Neutrophil (primary cell): Measurements from ENCODE around the gene UCKL1.
"Not testable (repeated sequence)": the region's sequence is repeated elsewhere in the genome, so short reads cannot be mapped to it uniquely, and the experiment has no call there.

Source experiments
- H3K27ac ChIP-seq: fragments of 200-600 bp; sonication (generic); 2 replicates; pipeline ENCODE4 v1.5.1; 2016; ENCODE audit warnings: mild to moderate bottlenecking, moderate library complexity
- H3K27me3 ChIP-seq: fragments of 200-600 bp; sonication (generic); 2 replicates; pipeline ENCODE4 v1.6.0; 2016; ENCODE audit warnings: mild to moderate bottlenecking
- H3K36me3 ChIP-seq: fragments of 200-600 bp; sonication (generic); 2 replicates; pipeline ENCODE4 v1.5.1; 2017
- H3K4me1 ChIP-seq, 2 experiments: fragments of 200-600 bp in 1 of 2; sonication (generic) in 1 of 2; 1 replicate in 1 of 2; 2 replicates in 1 of 2; pipeline versions ENCODE4 v1.5.1 to v1.6.1; 2013 to 2016; ENCODE audit warnings: low read depth in 1 of 2, low read length in 1 of 2, mild to moderate bottlenecking in 1 of 2, moderate library complexity in 1 of 2; ENCODE audit not compliant: control insufficient read depth in 1 of 2, insufficient read depth in 1 of 2
- H3K4me3 ChIP-seq, 2 experiments: fragments of 200-600 bp in 1 of 2; sonication (generic) in 1 of 2; 1 replicate in 1 of 2; 2 replicates in 1 of 2; pipeline ENCODE4 v1.5.1; 2013 to 2016; ENCODE audit warnings: low read depth in 1 of 2, low read length in 1 of 2, mild to moderate bottlenecking in 1 of 2, moderate library complexity in 1 of 2
- H3K9me3 ChIP-seq: fragments of 200-600 bp; sonication (generic); 2 replicates; pipeline ENCODE4 v1.5.1; 2016
- TF ChIP-seq, protein P1 (sequence below): fragments of 200-600 bp; sonication (generic); IDR thresholded peaks from 2 replicates; pipeline ENCODE4 v1.5.1; 2016; ENCODE audit warnings: antibody characterized with exemption

The UCKL1 gene

GRCh38 chr20:63917811-63918210, 38.4 kb downstream of the UCKL1 start:
- no peaks in the 10 kb centered on the region for H3K27me3 ChIP-seq
- H3K36me3 ChIP-seq: peaks cover 66% of the 10 kb centered on the region
- peaks cover 14% of the 10 kb centered on the region in 2 experiments for H3K4me1 ChIP-seq
- no peak overlapping the region for H3K4me3 ChIP-seq
- peak overlapping the region; percentile 67 for H3K27ac ChIP-seq
- TF ChIP-seq, protein P1, sequence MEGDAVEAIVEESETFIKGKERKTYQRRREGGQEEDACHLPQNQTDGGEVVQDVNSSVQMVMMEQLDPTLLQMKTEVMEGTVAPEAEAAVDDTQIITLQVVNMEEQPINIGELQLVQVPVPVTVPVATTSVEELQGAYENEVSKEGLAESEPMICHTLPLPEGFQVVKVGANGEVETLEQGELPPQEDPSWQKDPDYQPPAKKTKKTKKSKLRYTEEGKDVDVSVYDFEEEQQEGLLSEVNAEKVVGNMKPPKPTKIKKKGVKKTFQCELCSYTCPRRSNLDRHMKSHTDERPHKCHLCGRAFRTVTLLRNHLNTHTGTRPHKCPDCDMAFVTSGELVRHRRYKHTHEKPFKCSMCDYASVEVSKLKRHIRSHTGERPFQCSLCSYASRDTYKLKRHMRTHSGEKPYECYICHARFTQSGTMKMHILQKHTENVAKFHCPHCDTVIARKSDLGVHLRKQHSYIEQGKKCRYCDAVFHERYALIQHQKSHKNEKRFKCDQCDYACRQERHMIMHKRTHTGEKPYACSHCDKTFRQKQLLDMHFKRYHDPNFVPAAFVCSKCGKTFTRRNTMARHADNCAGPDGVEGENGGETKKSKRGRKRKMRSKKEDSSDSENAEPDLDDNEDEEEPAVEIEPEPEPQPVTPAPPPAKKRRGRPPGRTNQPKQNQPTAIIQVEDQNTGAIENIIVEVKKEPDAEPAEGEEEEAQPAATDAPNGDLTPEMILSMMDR: no peak
- H3K9me3 ChIP-seq: no peaks in the 10 kb centered on the region

- H3K27me3 ChIP-seq, H3K4me3 ChIP-seq, H3K9me3 ChIP-seq: not testable (repeated sequence)
- H3K4me1 ChIP-seq: peaks cover 27 to 28% of the 10 kb centered on the region in 2 experiments
- peak overlapping the region; percentile 67 for H3K27ac ChIP-seq
- H3K36me3 ChIP-seq: peaks cover 53% of the 10 kb centered on the region
Measured at GRCh38 chr20:63916371-63916939, 39.8 kb downstream of the UCKL1 start.

DNA sequence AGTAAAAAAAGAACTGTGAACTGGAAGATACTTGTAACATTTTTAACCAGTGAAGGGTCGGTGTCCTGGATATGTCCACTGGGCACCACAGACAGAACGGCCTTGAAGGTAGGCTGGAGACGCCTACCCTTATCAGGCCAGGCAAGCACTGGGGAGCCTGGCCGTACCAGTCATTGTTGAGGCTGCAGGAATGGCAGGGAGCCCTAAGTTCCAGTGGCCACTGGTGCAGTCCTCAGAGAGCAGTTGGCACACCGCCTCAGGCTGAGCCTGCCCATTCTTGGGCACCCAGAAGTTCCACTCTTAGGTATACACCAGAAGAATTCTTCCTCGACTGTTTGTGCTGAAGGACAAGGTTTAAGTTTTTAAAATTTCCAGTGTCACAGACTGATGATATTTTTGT, 40.7 kb downstream of the UCKL1 start:
- H3K9me3 ChIP-seq: no peaks in the 10 kb centered on the region
- H3K4me3 ChIP-seq: no peak overlapping the region
- peaks cover 44% of the 10 kb centered on the region for H3K36me3 ChIP-seq
- peak overlapping the region; percentile 67 for H3K27ac ChIP-seq
- no peaks in the 10 kb centered on the region for H3K27me3 ChIP-seq
- H3K4me1 ChIP-seq: peaks cover 37% of the 10 kb centered on the region in 2 experiments
- TF ChIP-seq, protein P1: no peak

GRCh38 chr20:63913768-63914167, 42.4 kb downstream of the UCKL1 start:
- TF ChIP-seq, protein P1: no peak
- H3K27ac ChIP-seq: peak overlapping the region; percentile 98
- H3K27me3 ChIP-seq: no peaks in the 10 kb centered on the region
- no peak overlapping the region for H3K4me3 ChIP-seq
- H3K4me1 ChIP-seq: peaks cover 51 to 52% of the 10 kb centered on the region in 2 experiments
- peaks cover 27% of the 10 kb centered on the region for H3K36me3 ChIP-seq
- no peaks in the 10 kb centered on the region for H3K9me3 ChIP-seq

GRCh38 chr20:63911176-63911575, 45.0 kb downstream of the UCKL1 start:
- no peaks in the 10 kb centered on the region for H3K9me3 ChIP-seq
- H3K27me3 ChIP-seq: no peaks in the 10 kb centered on the region
- peaks cover 77 to 78% of the 10 kb centered on the region in 2 experiments for H3K4me1 ChIP-seq
- H3K36me3 ChIP-seq: peaks cover 13% of the 10 kb centered on the region
- H3K4me3 ChIP-seq: no peak overlapping the region
- peak overlapping the region; percentile 98 for H3K27ac ChIP-seq
- TF ChIP-seq, protein P1: no peak

- H3K27ac ChIP-seq: peak overlapping the region; percentile 98
- TF ChIP-seq, protein P1: no peak
- H3K36me3 ChIP-seq: no peaks in the 10 kb centered on the region
- no peaks in the 10 kb centered on the region for H3K9me3 ChIP-seq
- no peak overlapping the region for H3K4me3 ChIP-seq
- no peaks in the 10 kb centered on the region for H3K27me3 ChIP-seq
- H3K4me1 ChIP-seq: peaks cover 97% of the 10 kb centered on the region in 2 experiments
Measured at GRCh38 chr20:63908008-63908682, 48.1 kb downstream of the UCKL1 start.
